IPS-18c (cell line): ENCODE data around the gene SEPTIN7.
"Not testable (repeated sequence)": the region's sequence is repeated elsewhere in the genome, so short reads cannot be mapped to it uniquely, and the experiment has no call there.

Experiments used
- H3K4me3 ChIP-seq: 2 replicates; pipeline ENCODE4 v1.7.0; 2013; ENCODE audit warnings: low read depth, mild to moderate bottlenecking, low read length, moderate library complexity; ENCODE audit not compliant: insufficient read depth
- H3K9me3 ChIP-seq: one replicate; pipeline ENCODE4 v1.6.1; 2013; ENCODE audit warnings: mild to moderate bottlenecking, low read length, moderate library complexity; ENCODE audit not compliant: control insufficient read depth, insufficient read depth

Gene SEPTIN7

DNA sequence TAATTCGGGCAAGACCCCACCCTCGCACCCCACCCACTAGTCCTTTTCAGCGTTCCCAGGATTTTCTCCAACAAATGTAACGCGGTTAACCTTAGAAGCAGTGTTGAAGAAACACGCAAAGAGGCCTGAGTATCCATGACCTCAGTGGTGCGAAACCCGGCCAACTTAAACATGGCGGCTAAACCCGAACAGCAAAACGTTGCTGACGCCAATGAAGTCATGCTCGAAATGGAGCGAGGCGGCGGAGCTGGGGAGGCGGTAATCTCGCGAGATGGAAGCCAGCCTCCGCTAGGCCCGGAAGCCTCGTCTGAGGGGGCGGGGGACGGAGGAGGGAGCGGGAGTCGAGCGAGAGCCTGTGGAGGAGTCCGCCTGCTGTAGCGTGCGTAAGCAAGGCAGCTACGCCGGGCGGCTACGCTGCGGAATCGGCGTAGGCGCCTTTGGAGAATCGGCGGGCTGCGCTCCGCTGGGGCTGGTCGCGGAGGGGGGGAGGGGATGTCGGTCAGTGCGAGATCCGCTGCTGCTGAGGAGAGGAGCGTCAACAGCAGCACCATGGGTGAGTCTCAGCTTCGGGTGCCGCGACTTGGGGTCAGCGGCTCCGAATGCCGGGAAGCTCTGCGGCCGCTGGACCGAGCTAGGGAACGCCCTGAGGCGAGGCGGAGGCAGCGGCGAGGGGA, at the start of gene SEPTIN7:
Gene SEPTIN7, plus strand, starts transcription at position 340 of the 674 bp plus-strand sequence. Its CDS starts 153 bp downstream, at position 493.
- Histone ChIP-seq H3K4me3 (peak within 1 kb of the TSS; percentile 96), H3K9me3 (no peaks in the 10 kb centered on the region)

- Histone ChIP-seq H3K4me3 (no peak overlapping the region), H3K9me3 (no peaks in the 10 kb centered on the region)
These were observed 48.1 kb upstream of the SEPTIN7 start for GRCh38 chr7:35752742-35753141.

GRCh38 chr7:35753761-35754603, 46.9 kb upstream of the SEPTIN7 start:
- no peaks in the 10 kb centered on the region for H3K9me3 ChIP-seq
- H3K4me3 ChIP-seq = no peak overlapping the region

DNA sequence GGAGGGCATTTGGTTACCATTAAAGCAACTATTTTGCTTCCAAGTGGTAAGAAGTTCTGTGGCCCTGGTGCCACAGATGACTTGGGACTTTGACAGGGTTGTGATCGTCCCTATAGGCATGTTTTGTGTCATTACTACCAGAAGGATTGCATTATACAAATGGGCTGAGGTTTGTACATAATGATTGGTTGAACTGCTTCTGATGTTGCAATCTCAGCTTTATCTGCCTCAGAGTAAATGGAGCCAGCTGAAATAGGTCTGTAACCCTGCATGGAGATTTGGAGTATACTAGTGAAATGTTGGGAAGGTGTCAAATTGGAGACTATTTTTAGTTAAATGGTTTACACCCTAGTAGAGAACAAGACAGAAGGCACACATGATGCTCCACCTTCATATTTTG, 46.1 kb upstream of the SEPTIN7 start:
- Histone ChIP-seq H3K4me3 (no peak overlapping the region), H3K9me3 (no peaks in the 10 kb centered on the region)

GRCh38 chr7:35755711-35756110, 45.1 kb upstream of the SEPTIN7 start:
- no peaks in the 10 kb centered on the region for H3K9me3 ChIP-seq
- no peak overlapping the region for H3K4me3 ChIP-seq

- not testable (repeated sequence) for H3K4me3 ChIP-seq, H3K9me3 ChIP-seq
These were observed 44.4 kb upstream of the SEPTIN7 start for GRCh38 chr7:35756453-35756852.

DNA sequence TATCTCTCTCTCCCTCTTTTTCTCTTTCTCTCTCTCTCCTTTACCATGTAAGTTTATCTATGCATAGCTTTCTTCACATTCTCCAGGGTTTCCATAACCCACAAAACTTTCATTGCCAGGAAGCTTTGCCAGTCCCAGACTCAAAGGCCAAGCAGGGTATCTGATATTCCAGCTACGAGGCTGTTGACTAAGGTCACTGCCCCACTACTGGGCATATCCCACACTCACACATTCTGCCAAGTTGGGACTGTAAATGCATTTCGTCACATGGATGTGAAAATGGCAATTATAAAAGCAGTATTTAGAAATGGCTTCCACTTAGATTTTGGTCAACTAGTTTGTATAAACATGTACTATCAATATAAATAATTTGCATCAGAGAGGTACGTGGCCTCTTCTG, 43.3 kb upstream of the SEPTIN7 start:
- Histone ChIP-seq H3K4me3 (no peak overlapping the region), H3K9me3 (no peaks in the 10 kb centered on the region)

GRCh38 chr7:35758421-35758820, 42.4 kb upstream of the SEPTIN7 start:
- Histone ChIP-seq H3K4me3 (no peak overlapping the region), H3K9me3 (no peaks in the 10 kb centered on the region)

DNA sequence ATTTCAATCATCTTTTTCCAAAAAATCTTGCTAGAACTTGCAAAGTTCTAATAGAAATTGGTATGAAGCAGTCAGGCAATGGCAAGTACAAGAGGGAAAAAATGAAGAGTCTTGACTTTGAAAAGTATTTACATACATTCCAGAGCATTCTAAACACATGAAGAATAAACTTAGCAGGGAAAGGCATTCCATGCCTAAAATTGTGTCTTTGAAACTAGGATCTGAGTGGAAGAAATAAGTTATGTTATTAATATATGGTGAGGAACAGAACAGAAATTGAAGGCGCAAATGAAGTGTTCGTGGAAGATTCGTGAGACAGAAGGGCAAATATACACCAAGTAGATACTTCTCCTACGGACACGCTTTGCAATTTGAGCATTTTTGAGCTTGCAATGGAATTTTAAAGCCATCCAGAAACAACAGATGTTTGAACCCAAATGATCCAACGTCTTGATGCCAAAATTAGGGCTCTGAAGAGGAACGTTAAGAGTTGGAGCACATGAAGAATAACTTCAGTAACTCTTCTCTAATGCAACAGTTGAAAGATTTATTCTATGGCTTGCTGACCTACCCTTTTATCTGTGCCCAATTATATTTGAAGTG, 40.6 kb upstream of the SEPTIN7 start:
- H3K4me3 ChIP-seq = no peak overlapping the region
- no peaks in the 10 kb centered on the region for H3K9me3 ChIP-seq

DNA sequence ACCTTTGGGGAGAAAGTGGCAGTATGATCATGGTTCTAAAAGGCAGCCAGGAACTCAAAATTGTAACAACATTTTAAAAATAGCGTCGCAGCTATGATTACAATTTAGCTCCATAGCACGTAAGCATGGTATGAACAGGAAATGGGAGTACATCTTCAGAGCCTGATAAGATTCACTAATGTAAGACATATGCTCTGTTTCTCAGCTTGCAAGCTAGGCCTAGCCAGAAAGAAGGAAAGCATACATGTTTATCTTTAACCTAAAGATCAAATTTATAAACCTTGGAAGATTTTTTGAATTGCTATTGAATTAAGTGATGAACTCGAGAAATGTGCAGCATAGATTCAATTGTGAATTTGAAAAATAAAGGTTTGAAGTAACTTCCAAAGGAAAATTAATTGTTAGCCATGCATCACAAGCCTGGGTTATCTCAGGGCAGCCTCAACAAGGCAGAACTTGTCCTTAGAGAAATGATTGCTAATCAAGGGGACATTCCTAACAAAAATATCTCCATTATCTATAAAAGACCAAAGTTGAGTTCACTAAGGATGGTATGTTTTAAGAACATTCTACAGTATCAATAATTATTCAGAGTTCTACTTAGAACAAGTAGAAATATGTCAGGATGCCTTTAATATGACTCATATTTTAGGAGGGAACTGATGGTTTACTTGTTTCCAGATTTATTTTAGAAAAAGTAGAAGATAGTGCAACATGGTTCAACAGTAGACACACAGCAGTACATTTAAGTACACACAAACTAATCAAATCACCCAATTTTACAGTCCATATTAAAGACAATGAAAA, 38.8 kb upstream of the SEPTIN7 start:
- no peak overlapping the region for H3K4me3 ChIP-seq
- H3K9me3 ChIP-seq = no peaks in the 10 kb centered on the region

DNA sequence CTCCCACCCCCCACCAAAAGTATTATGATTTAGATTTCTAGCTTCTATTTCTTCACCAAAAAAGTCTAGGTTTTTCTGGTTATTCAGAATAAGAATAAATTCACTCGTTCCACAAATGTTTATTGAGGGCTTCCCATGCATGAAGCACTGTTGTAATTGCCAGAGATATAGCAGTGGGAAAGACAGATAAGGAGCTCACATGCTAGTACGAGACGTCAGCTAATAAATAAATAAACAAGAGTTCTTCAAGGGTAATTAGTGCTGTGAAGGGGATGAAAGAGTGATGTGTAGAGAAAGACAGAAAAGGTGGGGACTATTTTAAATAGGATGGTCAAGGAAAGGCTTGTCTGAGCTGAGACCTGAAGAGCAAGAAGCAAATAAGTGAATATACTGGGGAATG, 38.1 kb upstream of the SEPTIN7 start:
- H3K9me3 ChIP-seq = no peaks in the 10 kb centered on the region
- no peak overlapping the region for H3K4me3 ChIP-seq

GRCh38 chr7:35768346-35768745, 32.5 kb upstream of the SEPTIN7 start:
- Histone ChIP-seq H3K4me3 (no peak overlapping the region), H3K9me3 (no peaks in the 10 kb centered on the region)

GRCh38 chr7:35771776-35772175, 29.1 kb upstream of the SEPTIN7 start:
- Histone ChIP-seq H3K9me3 (no peaks in the 10 kb centered on the region), H3K4me3 (no peak overlapping the region)

DNA sequence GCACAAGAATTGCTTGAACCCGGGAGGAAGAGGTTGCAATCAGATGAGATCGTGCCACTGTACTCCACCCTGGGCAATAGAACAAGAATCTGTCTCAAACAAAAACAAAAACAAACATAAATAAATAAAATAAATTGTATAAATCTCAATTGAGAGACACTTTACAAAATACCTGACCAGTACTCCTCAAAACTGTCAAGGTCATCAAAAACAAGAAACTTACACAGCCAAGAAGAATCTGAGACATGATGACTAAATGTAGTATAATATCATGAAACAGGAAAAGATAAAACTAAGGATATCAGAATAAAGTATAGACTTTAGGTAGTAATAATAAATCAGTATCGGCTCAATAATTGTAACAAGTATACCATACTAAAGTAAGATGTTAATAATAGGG, 26.9 kb upstream of the SEPTIN7 start:
- no peak overlapping the region for H3K4me3 ChIP-seq
- no peaks in the 10 kb centered on the region for H3K9me3 ChIP-seq

DNA sequence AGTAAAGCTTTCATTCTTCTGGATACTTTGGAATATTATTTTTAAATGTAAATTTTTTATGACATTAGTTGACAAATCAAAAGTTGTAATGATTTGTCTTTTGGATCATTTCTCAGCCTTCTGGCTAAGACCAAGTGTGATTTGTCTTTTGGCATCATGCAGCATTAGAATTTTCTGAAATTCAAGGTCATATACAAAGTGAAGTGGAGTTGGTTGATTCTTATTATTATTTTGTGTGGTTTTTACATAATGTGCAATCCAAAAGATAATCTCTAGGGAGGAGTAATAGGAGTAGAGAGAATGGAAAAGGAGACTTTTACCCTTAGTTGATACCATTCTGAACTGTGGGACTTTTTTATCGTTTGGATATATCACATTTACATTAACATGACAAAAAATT, 24.2 kb upstream of the SEPTIN7 start:
- Histone ChIP-seq H3K4me3 (no peak overlapping the region), H3K9me3 (no peaks in the 10 kb centered on the region)

DNA sequence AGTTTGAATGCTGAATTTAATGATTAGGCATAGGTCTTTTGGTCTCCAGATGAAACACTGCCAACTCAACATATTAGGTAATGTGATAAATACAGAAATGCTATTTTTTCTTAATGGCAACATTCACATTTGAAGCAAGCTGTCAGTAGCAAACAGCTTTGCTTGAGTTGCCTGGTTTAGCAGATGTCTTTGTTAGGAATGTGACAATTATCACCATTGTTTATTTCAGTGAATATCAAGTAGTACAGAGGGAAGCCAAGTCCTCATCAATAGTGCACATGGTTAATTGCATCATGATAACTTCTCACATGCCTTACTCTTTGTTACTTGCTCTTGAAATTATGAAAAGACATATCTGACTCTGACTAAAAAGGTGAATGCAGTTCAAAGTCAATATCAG, 23.7 kb upstream of the SEPTIN7 start:
- no peak overlapping the region for H3K4me3 ChIP-seq
- no peaks in the 10 kb centered on the region for H3K9me3 ChIP-seq

- Histone ChIP-seq H3K4me3 (no peak overlapping the region), H3K9me3 (no peaks in the 10 kb centered on the region)
These were observed 20.8 kb upstream of the SEPTIN7 start for GRCh38 chr7:35780070-35780469.
